GM19023 (cell line): Measurements from ENCODE around the gene ANKRD62.

Experiments
- ATAC-seq: cut with Tn5 transposase; IDR thresholded peaks from one replicate; pipeline ENCODE4 v1.9.1; 2021; ENCODE audit warnings: mild to moderate bottlenecking, moderate library complexity; ENCODE audit not compliant: unreplicated experiment

The ANKRD62 gene

DNA sequence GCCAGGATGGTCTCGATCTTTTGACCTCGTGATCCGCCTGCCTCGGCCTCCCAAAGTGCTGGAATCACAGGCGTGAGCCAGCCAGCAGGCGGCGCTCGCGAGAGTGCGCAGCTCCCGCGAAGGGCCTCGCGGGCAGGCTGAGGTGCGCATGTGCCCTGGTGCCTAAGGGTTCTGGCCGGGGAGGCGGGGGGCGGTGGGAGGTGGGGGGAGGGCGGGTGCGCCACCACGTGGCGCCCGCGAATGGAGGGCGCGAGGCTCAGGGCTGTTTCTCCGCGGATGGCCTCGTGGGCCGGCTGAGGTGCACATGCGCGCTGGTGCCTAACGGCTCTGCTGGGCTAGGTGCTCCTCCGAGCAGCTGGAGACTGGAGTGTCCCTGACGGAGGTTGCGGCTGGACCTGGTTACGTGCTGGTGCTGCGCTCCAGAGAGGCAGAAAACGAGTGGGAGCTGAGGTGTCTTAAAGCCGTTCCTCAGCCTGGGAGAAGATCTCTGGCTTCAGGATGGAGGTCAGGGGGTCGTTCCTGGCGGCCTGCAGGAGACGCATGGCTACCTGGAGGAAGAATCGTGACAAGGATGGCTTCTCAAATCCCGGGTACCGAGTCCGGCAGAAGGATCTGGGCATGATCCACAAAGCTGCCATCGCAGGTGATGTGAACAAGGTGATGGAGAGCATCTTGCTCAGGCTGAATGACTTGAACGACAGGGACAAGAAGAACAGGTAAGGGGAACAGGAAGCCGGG is at the start of gene ANKRD62:
Gene ANKRD62 (plus strand): TSS at position 324 of the 738 bp plus-strand sequence. CDS start 175 bp downstream, at position 499.
- no peak for ATAC-seq

DNA sequence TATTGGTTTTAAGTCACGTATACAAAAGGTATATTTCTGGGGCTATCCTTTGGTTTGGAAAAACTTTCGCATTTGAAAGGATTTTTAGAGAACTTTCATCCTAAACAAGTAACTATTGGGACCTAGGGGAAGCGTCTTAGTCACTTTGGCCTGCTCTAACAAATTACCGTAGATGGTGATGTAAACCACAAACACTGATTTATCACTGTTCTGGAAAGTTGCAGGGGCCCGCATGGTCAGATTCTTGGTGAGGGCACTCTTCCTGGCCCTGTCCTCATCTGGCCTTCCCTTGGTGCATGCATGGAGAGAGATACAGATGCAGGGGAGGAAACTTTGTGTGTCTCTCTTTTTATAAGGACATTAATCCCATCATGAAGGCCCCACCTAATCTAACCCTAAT is 49.1 kb upstream of the ANKRD62 start:
- no peak for ATAC-seq

DNA sequence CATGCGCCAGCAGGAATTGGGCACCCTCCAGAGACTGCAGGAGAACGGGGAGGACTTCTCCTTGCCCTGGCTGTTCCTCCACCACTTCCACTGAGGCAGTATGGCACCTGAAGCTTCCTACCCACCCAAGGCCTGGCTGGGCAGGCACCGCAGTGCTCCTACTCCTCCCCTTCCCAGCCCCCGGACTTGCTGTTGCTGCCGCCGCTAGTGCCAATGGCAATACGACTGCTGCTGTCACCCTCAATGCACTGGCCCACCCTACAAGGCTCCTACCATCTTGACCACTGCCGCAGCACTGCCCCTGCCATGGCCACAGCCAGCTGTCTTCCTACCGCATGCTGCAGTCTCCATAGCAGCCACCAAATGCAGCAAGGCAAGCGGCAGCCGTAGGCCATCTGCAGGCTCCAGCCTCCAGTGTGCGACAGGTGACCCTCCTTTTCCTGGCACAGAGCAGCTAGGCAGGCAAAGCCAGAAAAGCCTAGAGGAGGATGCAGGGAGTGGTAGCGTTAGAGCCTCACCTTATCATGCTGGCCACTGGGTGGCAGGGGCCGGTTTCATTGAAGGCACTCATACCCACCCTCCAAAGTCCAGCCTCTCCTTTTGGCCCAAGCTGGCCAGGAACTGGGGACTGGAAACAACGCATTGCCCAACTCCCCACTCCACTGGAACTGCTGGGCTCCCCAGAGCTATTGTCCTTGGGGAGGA is 47.4 kb upstream of the ANKRD62 start:
- ATAC-seq = no peak

DNA sequence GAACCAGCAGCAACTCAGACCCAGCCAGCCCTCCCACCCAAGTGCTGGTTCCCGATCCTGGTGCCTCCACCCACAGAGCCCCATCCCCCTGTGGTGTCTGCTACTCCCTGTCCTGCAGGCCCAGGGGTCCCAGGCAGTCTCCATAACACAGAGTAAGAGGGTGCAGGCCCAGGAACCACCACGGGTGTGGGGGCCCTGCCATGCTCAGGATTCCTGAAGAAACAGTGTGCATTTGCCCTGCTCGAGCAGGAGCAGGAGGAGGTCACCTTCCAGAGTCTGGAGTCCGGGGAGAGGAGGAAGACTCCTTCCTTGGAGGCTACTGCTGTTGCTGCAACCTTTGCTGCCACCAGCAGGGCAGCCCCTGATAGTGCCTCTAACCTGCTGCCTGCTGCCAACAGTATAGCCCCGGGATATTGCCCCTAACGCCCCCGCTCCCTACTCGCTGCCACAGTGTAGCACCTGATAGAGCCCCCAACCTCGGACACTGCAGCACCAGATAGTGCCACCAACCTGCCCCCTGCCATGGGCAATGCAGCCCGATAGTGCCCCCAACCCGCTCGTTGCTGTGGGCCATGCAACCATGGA is 46.8 kb upstream of the ANKRD62 start:
- ATAC-seq = no peak

DNA sequence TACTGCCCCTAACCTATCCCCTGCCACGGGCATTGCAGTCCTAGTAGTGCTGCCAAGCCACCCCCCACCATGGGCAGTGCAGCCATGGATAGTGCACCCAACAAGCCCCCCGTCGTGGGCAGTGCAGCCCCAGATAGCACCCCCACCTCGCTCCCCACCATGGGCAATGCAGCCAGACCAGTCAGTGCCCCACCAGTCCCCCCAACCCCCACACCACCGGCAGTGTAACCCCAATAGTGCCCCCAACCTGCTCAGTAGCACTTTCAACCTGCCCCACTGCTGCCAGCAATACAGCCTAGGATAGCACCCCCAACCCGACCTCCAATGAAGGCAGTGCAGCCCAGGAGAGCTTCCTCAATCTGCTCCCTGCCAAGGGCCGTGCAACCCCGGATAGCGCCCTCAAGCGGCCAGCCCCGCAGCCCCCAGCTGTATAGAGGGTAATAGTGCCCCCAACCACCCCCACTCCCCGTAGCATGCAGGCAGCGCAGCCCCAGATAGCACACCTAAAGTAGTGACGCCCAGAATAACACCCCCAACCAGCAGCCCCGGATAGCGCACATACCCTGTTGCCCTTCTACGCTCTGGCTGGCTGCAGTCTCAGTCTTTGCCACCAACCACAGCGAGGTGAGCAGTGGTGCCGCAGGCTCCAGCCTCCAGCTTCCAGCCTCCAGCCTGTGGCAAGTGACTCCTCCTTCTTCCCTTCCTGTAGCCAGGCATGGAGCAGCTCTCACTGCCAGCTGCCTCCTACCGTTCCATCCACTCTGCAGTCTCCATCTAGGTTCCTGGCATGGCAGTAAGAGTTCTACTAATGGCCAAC is 45.4 kb upstream of the ANKRD62 start:
- ATAC-seq = no peak

DNA sequence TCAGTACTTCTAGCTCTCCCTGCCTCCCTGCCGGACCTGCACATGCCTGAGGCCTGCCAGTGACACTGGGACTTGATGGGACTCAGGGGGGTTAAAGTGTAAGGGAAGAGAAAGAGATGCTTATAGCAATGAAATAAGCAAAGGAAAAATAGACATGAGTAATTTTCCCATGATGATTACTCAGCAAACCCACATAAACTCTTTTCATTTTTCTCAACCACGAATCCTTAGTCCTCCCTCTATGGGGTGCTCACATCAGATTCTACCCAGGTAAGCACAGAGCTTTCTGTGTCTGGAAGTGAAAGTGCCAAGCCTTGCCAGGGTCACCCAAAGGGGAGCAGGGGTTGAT is 44.8 kb upstream of the ANKRD62 start:
- ATAC-seq = no peak

DNA sequence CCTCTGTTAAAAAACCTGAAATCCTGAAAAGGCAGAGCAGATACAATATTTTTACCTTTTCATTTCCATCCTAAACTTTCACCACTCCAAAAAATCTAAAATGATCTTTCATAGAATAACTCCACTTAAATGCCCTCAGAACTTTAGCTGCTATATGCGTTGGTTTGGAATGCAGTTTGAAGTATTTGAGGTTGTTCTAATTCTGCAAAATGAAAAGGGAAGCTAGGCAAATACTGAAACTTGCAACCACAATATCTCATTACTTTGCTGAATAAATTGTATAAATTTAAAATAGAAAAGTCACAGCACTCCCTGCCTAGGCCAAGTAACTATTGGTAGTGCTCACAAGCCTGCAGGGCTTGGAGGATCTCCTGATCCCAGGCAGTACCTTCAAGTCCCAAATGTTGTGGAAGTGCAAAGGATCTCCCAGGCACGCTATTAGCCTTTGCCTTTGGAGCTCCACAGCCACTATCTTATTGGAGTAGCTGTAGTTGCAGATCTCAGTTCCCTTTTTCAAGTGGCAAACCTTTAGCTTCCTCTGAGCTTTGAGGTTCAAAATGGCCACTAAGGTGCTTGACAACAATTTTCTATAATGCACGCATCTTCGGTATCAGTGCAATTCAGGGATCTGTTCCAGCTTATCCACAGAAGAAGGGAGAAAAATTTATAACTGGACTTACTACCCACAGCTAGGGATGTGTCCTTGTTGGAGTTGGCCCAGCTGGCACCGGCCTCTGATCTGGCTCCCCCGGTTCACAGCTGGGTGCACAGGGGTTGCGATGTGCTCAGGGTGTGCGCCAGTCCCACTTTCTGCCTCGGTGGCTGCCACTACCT is 43.4 kb upstream of the ANKRD62 start:
- ATAC-seq = peak; percentile 86

DNA sequence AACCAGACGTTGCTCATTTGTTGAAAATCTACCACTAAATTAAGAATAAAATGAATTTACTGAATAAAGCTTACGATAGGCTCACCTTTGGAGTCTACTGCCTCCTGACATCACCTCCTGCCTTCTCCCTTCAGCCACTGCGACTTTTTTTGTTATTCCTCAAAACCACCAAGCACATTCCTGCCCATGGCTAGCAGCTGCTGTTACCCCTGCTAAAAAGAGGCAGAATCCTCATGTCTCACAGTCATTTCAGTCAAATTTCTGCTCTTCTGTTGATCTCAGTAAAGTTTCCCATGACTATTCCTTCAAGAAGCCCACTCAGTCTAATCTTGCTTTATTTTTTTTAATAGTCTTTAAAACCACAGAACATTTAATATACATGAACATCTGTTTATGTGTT is 40.8 kb upstream of the ANKRD62 start:
- ATAC-seq = no peak

DNA sequence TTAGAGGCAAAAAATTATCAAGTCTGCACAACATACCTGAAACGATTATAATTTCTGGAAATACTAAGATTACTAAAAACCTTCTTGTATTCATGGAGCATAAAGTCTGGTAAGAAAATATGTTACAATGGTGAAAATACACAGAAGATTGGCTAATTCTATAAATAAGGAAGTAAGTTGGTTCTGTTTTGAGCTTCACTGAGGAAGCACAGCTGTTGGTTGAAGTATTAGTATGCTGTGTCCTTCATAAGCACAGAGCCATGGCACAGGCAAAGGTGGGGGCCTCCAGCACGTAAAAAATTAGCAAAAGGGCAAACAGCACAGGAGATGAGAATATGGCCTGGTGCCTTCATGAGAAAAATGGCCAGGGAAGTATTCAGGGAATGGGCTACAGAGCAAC is 40.4 kb upstream of the ANKRD62 start:
- no peak for ATAC-seq

DNA sequence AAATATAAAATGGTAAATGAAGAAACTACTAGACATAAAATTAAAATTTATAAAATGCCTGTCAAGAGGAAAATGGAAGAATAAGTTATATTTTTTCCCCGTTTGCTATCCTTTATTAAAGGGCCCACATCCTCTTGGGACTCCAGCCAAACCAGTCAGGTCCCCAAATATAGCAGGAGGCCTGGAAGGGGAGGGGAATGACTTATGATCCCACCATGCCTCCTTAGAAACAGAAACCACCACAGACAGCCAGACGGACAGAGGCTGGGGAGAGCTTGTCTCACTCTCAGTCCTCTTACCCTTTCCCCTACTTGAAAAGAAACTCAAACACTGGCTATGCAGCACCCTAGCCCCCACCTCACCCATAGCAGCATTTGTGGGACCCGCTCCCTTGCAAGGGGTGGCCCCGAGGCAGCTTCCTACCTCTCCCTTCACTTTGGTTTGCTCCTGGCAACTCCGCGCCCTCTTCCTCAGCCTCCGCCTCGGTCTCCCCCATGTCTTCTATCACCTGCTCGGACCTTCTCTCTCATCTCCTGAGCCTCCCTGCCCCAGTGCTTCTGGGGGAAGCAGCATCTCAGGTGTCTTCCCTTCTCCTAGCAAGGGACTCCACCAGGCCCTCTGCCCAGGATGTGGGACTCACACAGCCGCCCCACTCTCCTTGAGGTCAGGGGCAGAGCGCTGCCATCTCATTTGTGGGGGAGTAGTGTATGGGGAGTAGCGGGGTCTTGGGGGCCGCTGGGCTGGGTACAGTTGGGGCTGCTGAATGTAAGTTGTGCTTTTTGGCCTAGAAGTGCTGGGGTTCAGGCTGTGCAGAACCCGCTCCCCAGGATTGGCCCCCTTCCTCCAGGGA is 37.4 kb upstream of the ANKRD62 start:
- no peak for ATAC-seq

DNA sequence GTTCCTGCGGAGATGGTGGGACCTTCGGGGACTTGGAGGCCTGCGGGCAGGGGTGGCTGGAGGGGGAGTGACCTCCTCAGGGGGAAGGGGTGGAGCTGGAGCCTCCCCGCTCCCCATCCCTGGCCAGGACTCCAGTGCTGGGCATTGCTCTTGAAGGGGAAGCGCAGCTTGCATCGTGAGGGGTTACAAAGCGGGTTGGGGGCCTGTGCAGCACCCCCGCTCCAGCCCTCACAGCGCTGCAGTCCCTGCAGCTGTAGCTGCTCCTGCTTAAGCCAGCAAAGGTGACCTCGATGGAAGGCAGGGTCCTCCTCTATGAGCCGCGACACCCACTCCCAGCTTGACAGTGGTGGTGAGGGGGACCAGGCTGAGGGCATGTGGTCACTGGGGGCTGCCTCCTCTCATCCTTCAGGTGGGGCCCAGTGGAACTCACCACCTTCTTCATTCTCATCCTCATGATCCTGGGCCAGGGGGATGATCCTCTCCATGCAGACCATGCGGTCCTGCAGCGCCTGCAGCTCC is 36.7 kb upstream of the ANKRD62 start:
- no peak for ATAC-seq

DNA sequence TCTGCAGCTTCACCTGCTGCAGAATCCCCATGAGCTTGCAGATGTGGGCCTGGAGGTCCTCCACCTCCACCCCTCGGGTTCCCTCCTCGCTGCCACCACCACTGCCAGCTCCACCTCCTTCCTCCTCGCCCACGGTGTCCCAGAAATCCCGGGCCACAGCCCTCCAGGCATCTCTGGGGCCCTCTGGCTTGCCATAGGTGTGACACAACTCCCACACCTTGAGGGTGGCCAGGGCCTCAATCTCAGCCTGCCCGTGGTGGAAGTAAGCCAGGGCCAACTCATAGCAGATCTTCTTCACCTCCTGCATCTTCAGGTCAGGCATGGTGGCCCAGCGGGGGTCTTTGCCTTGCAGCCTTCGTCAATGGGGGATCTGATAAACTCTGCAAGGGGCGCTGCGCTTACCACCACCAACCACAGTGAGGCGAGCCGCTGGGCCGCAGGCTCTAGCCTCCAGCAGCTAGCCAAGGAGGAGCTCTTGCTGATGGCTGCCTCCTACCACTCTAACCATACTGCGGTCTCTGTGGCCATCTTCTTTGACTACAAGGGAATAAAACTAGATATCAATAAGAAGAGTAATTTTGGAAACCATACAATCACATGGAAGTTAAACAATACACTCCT is 36.1 kb upstream of the ANKRD62 start:
- ATAC-seq = no peak

DNA sequence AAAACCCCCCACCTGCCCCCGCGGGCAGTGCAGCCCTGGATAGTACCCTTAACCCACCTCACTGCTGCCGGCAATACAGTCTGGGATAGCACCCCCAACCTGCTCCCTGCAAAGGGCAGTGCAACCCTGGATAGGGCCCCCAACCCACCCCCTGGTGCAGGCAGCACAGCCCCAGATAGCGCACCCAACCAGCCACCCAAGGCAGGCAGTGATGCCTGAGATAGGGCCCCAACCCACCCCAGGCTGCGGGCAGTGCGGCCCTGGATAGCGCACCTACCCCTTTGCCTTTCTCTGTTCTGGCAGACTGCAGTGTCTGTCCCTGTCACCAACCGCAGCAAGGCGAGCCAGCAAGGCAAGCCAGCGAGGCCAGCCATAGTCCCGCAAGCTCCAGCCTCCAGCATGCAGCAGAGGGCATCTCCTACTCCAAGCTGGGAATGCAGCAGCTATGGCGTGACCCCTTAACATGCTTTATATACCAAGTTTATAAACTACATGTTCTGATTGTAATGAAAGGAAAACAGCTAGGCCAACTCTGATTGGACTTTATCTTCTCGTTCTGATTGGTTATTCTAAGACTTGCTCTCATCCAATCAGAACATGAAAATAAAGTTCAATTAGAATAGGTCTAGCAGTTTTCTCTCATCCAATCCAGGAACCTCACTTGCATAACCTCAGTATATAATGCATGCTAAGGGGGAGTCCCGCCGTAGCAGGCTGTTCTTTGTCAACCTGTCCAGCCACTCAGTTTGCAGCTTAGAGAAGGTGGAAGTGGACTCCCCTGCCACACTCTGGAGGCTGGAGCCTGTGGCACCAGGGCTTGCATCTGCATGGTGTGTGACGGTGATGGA is 34.1 kb upstream of the ANKRD62 start:
- ATAC-seq = no peak

DNA sequence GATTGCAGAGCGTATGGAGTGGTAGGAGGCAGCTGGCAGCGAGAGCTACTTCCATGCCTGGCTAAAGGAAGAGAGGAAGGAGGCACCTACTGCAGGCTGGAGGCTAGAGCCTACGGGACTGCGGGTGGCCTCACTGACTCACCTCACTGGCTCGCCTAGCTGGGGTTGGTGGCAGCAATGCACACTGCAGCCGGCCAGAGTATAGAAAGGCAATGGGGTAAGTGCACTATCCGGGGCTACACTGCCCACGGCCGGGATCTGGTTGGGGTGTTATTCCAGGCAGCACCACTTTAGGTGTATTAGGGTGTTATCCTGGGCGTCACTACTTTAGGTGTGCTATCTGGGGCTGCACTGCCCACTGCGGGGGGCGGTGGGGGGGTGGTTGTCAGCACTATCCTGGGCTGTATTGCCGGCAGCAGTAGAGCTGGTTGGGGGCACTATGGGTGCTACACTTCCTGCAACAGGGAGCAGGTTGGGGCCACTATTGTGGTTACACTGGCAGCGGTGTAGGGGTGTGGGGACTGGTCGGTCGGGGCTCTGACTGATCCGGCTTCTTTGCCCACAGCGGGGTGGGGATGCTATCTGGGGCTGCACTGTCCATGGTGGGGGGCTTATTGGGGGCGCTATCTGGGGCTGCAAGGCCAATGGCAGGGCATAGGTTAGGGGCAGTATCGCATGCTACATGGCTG is 33.3 kb upstream of the ANKRD62 start:
- no peak for ATAC-seq

DNA sequence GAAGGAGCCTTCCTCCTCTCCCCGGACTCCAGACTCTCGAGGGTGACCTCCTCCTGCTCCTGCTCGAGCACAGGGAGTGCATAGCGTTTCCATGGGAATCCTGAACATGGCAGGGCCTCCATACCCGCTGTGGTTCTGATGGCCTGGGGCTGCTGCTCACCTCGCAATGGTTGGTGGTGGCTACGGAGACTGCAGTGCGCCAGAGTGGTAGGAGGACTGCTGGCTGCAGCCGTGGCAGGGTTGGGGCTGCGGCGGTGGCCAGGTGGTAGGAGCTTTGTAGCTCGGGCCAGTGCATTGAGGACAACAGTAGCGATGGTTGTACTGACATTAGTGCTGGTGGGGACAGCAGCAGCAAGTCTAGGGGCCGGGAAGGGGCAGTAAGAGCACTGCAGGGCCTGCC is 32.0 kb upstream of the ANKRD62 start:
- no peak for ATAC-seq

DNA sequence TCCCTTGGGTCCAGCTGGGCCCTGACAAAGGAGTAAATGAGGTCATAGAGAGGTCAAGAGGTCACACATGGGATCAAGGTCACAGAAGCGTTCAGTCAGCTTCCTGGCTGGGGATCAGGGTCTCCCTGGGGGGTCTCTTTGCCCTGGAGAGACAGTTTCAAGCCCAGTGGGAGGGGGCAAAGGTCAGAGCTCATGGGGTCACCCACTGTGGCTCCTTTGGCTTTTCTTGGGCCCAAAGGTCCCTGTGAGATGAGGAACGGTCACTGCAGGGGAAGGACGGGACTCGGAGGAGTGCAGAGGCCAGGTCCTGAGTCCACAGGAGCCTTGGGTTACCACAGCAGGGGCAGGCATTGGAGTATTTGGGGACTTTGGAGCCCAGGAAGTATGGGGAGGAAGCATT is 30.7 kb upstream of the ANKRD62 start:
- ATAC-seq = no peak

DNA sequence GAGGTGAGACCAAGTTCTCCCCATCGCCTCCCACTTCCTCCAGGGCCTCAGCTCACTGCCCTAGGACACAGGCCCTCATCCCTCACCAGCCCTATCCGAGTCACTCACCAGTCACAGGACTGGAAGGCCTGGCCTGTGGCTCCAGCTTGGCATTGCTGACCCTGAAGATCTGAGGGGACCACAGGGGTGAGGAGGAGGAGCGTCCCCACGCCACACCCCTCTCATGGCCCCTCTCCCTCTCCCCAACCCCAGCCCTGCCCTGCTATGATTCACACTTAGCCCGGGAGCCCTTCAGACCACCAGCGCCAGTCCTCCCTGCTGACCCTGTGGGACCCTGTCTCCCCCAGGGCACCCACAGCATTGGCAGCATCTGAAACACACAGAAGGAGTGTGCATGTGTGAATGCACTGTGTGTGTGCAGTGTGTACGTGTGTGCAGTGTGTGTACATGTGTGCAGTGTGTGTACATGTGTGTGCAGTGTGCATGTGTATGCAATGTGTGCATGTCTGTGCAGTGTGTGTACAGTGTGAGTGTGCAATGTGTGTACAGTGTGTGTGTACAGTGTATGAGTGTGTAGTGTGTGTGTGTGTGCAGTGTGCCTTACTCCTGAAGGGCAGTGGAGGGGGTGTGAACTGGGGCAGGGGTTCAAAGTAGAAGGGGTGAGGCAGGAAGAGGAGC is 29.4 kb upstream of the ANKRD62 start:
- ATAC-seq = no peak
